ENCODE data around the gene NXN. TPM values are rescaled to one million over a fixed set of nuclear protein-coding genes. Genes with fewer than 3 reads are reported as not detected.

Gene NXN
- total RNA-seq, 3 donors from 2014 or later: 5.3 to 98.1 (median 9.7) TPM

GRCh38 chr17:962166-962565 is 17.4 kb downstream of the NXN start:
- intact Hi-C loops (cut with DNase I, micrococcal nuclease): no loop called here
- Histone ChIP-seq H3K9me3 (no peaks in the 10 kb centered on the region), H3K36me3 (ENCODE audit: low read depth) (no peaks in the 10 kb centered on the region), H3K4me3 (no peak overlapping the region), H3K4me1 (ENCODE audit: low read depth) (no peaks in the 10 kb centered on the region)
- DNase-seq (peak in 1 of 3 donors; percentile 2), ATAC-seq (no peak)
- TF ChIP-seq CTCF (IDR thresholded peaks at IDR 0.05): no peak

GRCh38 chr17:958712-959451 is 20.7 kb downstream of the NXN start:
- H3K4me3 ChIP-seq: no peak overlapping the region
- no peak for ATAC-seq
- DNase-seq: peak in 1 of 3 donors; percentile 10
- no peaks in the 10 kb centered on the region for H3K36me3 ChIP-seq (ENCODE audit: low read depth)
- H3K4me1 ChIP-seq (ENCODE audit: low read depth): no peaks in the 10 kb centered on the region
- TF ChIP-seq CTCF (IDR thresholded peaks at IDR 0.05): no peak
- intact Hi-C loops (cut with DNase I, micrococcal nuclease): no loop called here
- H3K9me3 ChIP-seq: no peaks in the 10 kb centered on the region

GRCh38 chr17:957856-958421 is 21.6 kb downstream of the NXN start:
- H3K4me1 ChIP-seq (ENCODE audit: low read depth): no peaks in the 10 kb centered on the region
- H3K4me3 ChIP-seq: no peak overlapping the region
- DNase-seq (peak in 1 of 3 donors; percentile 4), ATAC-seq (no peak)
- intact Hi-C loops (cut with DNase I, micrococcal nuclease): no loop called here
- TF ChIP-seq CTCF (IDR thresholded peaks at IDR 0.05): no peak
- H3K36me3 ChIP-seq (ENCODE audit: low read depth): no peaks in the 10 kb centered on the region
- no peaks in the 10 kb centered on the region for H3K9me3 ChIP-seq

GRCh38 chr17:956905-957304 is 22.7 kb downstream of the NXN start:
- TF ChIP-seq CTCF (IDR thresholded peaks at IDR 0.05): no peak

GRCh38 chr17:954431-955164 is 25.0 kb downstream of the NXN start:
- ATAC-seq (no peak), DNase-seq (peak in 1 of 3 donors; percentile 20)
- intact Hi-C loops (cut with DNase I, micrococcal nuclease): no loop called here
- no peaks in the 10 kb centered on the region for H3K4me1 ChIP-seq (ENCODE audit: low read depth)
- H3K4me3 ChIP-seq: no peak overlapping the region
- TF ChIP-seq CTCF (IDR thresholded peaks at IDR 0.05): no peak
- H3K36me3 ChIP-seq (ENCODE audit: low read depth): no peaks in the 10 kb centered on the region
- H3K9me3 ChIP-seq: no peaks in the 10 kb centered on the region

More at GRCh38 chr17:956905-957304, 22.7 kb downstream of the NXN start:
- Histone ChIP-seq H3K4me3 (no peak overlapping the region), H3K9me3 (no peaks in the 10 kb centered on the region), H3K4me1 (ENCODE audit: low read depth) (no peaks in the 10 kb centered on the region), H3K36me3 (ENCODE audit: low read depth) (no peaks in the 10 kb centered on the region)
- no peak for ATAC-seq
- no peak for DNase-seq
- intact Hi-C loops (cut with DNase I, micrococcal nuclease): no loop called here
